A549 (cell line): ENCODE measurements around the gene CETN3.
A peak's percentile ranks its signal among the peaks of the same experiment; 100 is the strongest.

ENCODE experiments used
- CEBPB ChIP-seq, 2 experiments: fragments of >200 bp in 1 of 2; sonication (Bioruptor Twin) in 1 of 2; formaldehyde crosslinking in 1 of 2; IDR thresholded peaks; 2 replicates each; pipeline ENCODE4 v1.6.1; 2012 to 2016
- ESRRA ChIP-seq: fragments of 150-350 bp; IDR thresholded peaks from 2 replicates; pipeline ENCODE4 v1.6.1; 2014; ENCODE audit warnings: mild to moderate bottlenecking, low read length, borderline replicate concordance
- MYC ChIP-seq: IDR thresholded peaks from 2 replicates; pipeline ENCODE4 v1.6.1; 2012; ENCODE audit warnings: mild to moderate bottlenecking, inconsistent platforms, low read length, improper control_type of control experiment, borderline replicate concordance
- NR3C1 ChIP-seq: fragments of >200 bp; sonication (Bioruptor Twin); formaldehyde crosslinking; IDR thresholded peaks from 3 replicates; pipeline ENCODE4 v1.6.1; 2017
- POLR2A ChIP-seq: IDR thresholded peaks from 2 replicates; pipeline ENCODE4 v1.6.1; 2012; ENCODE audit warnings: mild to moderate bottlenecking, low read length
- RFX5 ChIP-seq: fragments of 450-650 bp; IDR thresholded peaks from 2 replicates; pipeline ENCODE4 v1.7.1; 2014; ENCODE audit warnings: antibody characterized with exemption, mild to moderate bottlenecking, moderate library complexity
- ZSCAN20 ChIP-seq: fragments of 250-450 bp; sonication (Bioruptor Pico); IDR thresholded peaks from 2 replicates; pipeline ENCODE4 v1.8.0; 2022; ENCODE audit warnings: mild to moderate bottlenecking, moderate library complexity
- TF ChIP-seq, protein P1 (sequence below): fragments of >200 bp; sonication (Bioruptor Twin); formaldehyde crosslinking; IDR thresholded peaks from 3 replicates; pipeline ENCODE4 v1.5.1; 2016

DNA sequence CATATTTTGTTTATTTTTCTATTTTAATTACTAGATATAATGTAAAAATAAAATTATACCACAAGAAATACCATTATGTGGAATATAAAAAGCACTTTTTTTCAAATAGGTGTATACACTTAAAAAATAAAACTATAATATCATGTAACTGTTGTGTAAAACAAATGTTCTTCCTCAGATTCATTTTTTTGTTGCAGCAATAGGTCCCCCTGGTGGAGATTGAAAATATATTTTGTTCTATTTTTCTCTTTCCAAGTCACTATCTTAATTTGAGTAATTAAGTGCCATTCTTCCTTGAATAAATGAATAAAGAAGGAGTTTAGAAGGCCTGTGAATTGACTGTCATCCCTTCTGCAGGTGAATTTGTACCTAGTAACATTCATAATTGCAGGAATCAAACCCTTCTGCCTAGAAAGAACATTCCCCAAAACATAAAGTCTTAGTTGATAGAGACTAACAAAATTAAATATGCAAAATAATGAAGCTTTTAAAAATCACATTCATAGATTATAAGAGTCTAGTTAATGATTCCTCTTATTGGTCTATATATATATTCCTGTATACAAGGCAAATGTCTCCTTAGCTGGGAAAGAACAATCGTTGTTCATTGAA is 23.4 kb downstream of the CETN3 start:
- TF ChIP-seq POLR2A: no peak
- TF ChIP-seq RFX5: no peak
- TF ChIP-seq CEBPB (IDR thresholded peaks at IDR 0.05): no peak
- TF ChIP-seq, protein P1, sequence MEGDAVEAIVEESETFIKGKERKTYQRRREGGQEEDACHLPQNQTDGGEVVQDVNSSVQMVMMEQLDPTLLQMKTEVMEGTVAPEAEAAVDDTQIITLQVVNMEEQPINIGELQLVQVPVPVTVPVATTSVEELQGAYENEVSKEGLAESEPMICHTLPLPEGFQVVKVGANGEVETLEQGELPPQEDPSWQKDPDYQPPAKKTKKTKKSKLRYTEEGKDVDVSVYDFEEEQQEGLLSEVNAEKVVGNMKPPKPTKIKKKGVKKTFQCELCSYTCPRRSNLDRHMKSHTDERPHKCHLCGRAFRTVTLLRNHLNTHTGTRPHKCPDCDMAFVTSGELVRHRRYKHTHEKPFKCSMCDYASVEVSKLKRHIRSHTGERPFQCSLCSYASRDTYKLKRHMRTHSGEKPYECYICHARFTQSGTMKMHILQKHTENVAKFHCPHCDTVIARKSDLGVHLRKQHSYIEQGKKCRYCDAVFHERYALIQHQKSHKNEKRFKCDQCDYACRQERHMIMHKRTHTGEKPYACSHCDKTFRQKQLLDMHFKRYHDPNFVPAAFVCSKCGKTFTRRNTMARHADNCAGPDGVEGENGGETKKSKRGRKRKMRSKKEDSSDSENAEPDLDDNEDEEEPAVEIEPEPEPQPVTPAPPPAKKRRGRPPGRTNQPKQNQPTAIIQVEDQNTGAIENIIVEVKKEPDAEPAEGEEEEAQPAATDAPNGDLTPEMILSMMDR: peak; percentile 47; the same call in 2 of the 3 replicates
- TF ChIP-seq ESRRA: no peak
- TF ChIP-seq NR3C1: no peak
- no peak for TF ChIP-seq MYC
- no peak for TF ChIP-seq ZSCAN20 (CRISPR knock-in tag)
